H1 (cell line): ENCODE measurements around the gene SMYD3.

Experiments used
- ASH2L ChIP-seq: fragments of 200-600, 300-600 bp; sonication (generic); IDR thresholded peaks from one replicate; pipeline ENCODE4 v1.7.1; 2017; ENCODE audit warnings: low read length
- CBX8 ChIP-seq: fragments of 300-800, 300-1000 bp; sonication (generic); IDR thresholded peaks from 2 replicates; pipeline ENCODE4 v1.7.1; 2016; ENCODE audit warnings: low read depth, low read length, borderline replicate concordance
- CREB1 ChIP-seq: IDR thresholded peaks from 2 replicates; pipeline ENCODE4 v1.6.1; 2012; ENCODE audit warnings: inconsistent platforms
- CTCF ChIP-seq, 3 experiments: IDR thresholded peaks; 1 replicate in 2 of 3; 2 replicates in 1 of 3; pipeline versions ENCODE4 v1.5.1 to v1.6.1; 2011; ENCODE audit warnings: low read length in 3 of 3, mild to moderate bottlenecking in 3 of 3, inconsistent platforms in 2 of 3, low read depth in 1 of 3, moderate library complexity in 1 of 3; ENCODE audit not compliant: insufficient read depth in 1 of 3; ENCODE audit errors: control extremely low read depth in 1 of 3
- EGR1 ChIP-seq: IDR thresholded peaks from 2 replicates; pipeline ENCODE4 v1.6.1; 2011; ENCODE audit warnings: low read depth, low read length, borderline replicate concordance
- EP300 ChIP-seq, 2 experiments: IDR thresholded peaks; 1 replicate in 1 of 2; 2 replicates in 1 of 2; pipeline ENCODE4 v1.6.1; 2011 to 2012; ENCODE audit warnings: low read depth in 2 of 2, low read length in 2 of 2, mild to moderate bottlenecking in 2 of 2, borderline replicate concordance in 1 of 2, inconsistent platforms in 1 of 2, moderate library complexity in 1 of 2
- EZH2 ChIP-seq: fragments of 200-600 bp; sonication (generic); IDR thresholded peaks from 2 replicates; pipeline ENCODE4 v1.7.1; 2012; ENCODE audit warnings: low read depth, mild to moderate bottlenecking, moderate library complexity, low read length, inconsistent platforms; ENCODE audit not compliant: severe bottlenecking
- NRF1 ChIP-seq: IDR thresholded peaks from 2 replicates; pipeline ENCODE4 v1.6.1; 2011; ENCODE audit warnings: mild to moderate bottlenecking, low read depth, low read length, improper control_type of control experiment
- POLR2A ChIP-seq, 2 experiments: IDR thresholded peaks; 1 replicate in 1 of 2; 2 replicates in 1 of 2; pipeline ENCODE4 v1.6.1; 2011; ENCODE audit warnings: low read depth in 2 of 2, low read length in 2 of 2, mild to moderate bottlenecking in 2 of 2; ENCODE audit errors: control extremely low read depth in 1 of 2
- TAF1 ChIP-seq: IDR thresholded peaks from 2 replicates; pipeline ENCODE4 v1.6.1; 2011; ENCODE audit warnings: mild to moderate bottlenecking, low read depth, low read length

- TF ChIP-seq EP300 (IDR thresholded peaks at IDR 0.05; ENCODE audit: borderline replicate concordance in 1 of 2, low read depth in 2 of 2, low read length in 2 of 2) (no peak), POLR2A (IDR thresholded peaks at IDR 0.05; ENCODE audit: control extremely low read depth in 1 of 2, low read depth in 2 of 2, low read length in 2 of 2) (no peak), CBX8 (no peak), CTCF (IDR thresholded peaks at IDR 0.05; ENCODE audit: control extremely low read depth in 1 of 3, insufficient read depth in 1 of 3, low read depth in 1 of 3, low read length in 3 of 3) (no peak), EGR1 (no peak), NRF1 (no peak), CREB1 (no peak), EZH2 (no peak), ASH2L (no peak), TAF1 (no peak)
These were observed 18.4 kb downstream of the SMYD3 start for GRCh38 chr1:246488674-246489073.
